ENCODE measurements around the gene SESN1. TPM values are rescaled to one million over a fixed set of nuclear protein-coding genes. Genes with fewer than 3 reads are reported as not detected.

The SESN1 gene
- total RNA-seq, 1 experiment from 2014 or later = 1.9 TPM

DNA sequence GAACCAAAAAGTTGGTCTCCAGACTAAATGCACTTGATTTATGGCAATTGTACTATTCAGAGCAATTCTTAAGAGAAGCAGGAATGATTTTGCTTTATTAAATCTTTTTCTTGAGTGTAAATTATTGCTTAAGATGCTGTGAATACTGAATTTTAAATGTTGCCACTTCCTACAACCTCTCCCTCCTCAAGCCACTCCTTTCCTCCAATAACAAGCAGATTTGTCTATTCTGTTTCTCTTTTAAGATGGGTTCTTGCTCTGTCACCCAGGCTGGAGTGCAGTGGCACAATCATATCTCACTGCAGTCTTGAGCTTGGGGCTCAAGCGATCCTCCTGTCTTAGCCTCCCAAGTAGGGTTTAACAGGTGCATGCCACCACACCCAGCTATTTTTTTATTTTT is 65.3 kb downstream of the SESN1 start:
- Histone ChIP-seq H3K9me2 (replicated peaks; ENCODE audit: insufficient read depth, low read length) (no peaks in the 10 kb centered on the region), H3K27me3 (ENCODE audit: low read length) (no peaks in the 10 kb centered on the region), H3K4me1 (ENCODE audit: low read length) (no peaks in the 10 kb centered on the region), H3K9ac (ENCODE audit: low read length) (no peak overlapping the region), H2AFZ (ENCODE audit: low read length) (no peak overlapping the region), H4K20me1 (ENCODE audit: insufficient read depth, low read depth, low read length) (no peaks in the 10 kb centered on the region), H3K27ac (ENCODE audit: low read length) (no peak overlapping the region), H3K4me3 (ENCODE audit: low read length) (no peak overlapping the region), H3K4me2 (ENCODE audit: low read depth, low read length, poor library complexity, severe bottlenecking) (no peak overlapping the region), H3K36me3 (ENCODE audit: insufficient read depth, low read length) (no peaks in the 10 kb centered on the region), H3K79me2 (ENCODE audit: low read length) (no peaks in the 10 kb centered on the region), H3K9me3 (ENCODE audit: low read length) (no peaks in the 10 kb centered on the region)
- DNase-seq = no peak

DNA sequence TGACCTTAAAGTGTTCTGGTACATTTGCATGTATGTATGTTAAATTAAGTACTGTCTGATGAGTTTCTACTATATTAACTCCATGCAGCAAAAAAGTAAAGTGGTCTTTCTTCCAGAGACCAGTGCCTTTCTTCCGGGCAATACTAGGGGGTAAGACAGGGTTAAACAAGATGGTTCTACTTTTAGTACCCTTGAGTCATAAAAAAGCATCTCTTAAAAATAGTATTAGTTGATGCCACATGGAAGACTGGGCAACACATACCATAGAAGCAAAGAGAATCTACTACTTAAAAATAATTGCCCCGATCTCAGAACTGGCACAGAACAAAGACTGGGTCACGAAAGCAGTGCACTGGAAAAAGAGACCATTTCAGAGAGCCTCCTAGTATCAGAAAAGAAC is 66.2 kb downstream of the SESN1 start:
- Histone ChIP-seq H3K9me3 (ENCODE audit: low read length) (no peaks in the 10 kb centered on the region), H3K4me2 (ENCODE audit: low read depth, low read length, poor library complexity, severe bottlenecking) (no peak overlapping the region), H2AFZ (ENCODE audit: low read length) (no peak overlapping the region), H3K4me3 (ENCODE audit: low read length) (no peak overlapping the region), H3K4me1 (ENCODE audit: low read length) (no peaks in the 10 kb centered on the region), H3K9ac (ENCODE audit: low read length) (no peak overlapping the region), H3K27me3 (ENCODE audit: low read length) (no peaks in the 10 kb centered on the region), H3K27ac (ENCODE audit: low read length) (no peak overlapping the region), H3K36me3 (ENCODE audit: insufficient read depth, low read length) (no peaks in the 10 kb centered on the region), H3K79me2 (ENCODE audit: low read length) (no peaks in the 10 kb centered on the region), H3K9me2 (replicated peaks; ENCODE audit: insufficient read depth, low read length) (no peaks in the 10 kb centered on the region), H4K20me1 (ENCODE audit: insufficient read depth, low read depth, low read length) (no peaks in the 10 kb centered on the region)
- no peak for DNase-seq

- Histone ChIP-seq H3K9me3 (ENCODE audit: low read length) (no peaks in the 10 kb centered on the region), H3K4me2 (ENCODE audit: low read depth, low read length, poor library complexity, severe bottlenecking) (no peak overlapping the region), H3K9me2 (replicated peaks; ENCODE audit: insufficient read depth, low read length) (no peaks in the 10 kb centered on the region), H3K79me2 (ENCODE audit: low read length) (no peaks in the 10 kb centered on the region), H3K4me1 (ENCODE audit: low read length) (no peaks in the 10 kb centered on the region), H3K36me3 (ENCODE audit: insufficient read depth, low read length) (no peaks in the 10 kb centered on the region), H2AFZ (ENCODE audit: low read length) (no peak overlapping the region), H3K4me3 (ENCODE audit: low read length) (no peak overlapping the region), H3K27me3 (ENCODE audit: low read length) (no peaks in the 10 kb centered on the region), H3K27ac (ENCODE audit: low read length) (no peak overlapping the region), H4K20me1 (ENCODE audit: insufficient read depth, low read depth, low read length) (no peaks in the 10 kb centered on the region), H3K9ac (ENCODE audit: low read length) (no peak overlapping the region)
- no peak for DNase-seq
These were observed 66.7 kb downstream of the SESN1 start for GRCh38 chr6:109027964-109028363.

DNA sequence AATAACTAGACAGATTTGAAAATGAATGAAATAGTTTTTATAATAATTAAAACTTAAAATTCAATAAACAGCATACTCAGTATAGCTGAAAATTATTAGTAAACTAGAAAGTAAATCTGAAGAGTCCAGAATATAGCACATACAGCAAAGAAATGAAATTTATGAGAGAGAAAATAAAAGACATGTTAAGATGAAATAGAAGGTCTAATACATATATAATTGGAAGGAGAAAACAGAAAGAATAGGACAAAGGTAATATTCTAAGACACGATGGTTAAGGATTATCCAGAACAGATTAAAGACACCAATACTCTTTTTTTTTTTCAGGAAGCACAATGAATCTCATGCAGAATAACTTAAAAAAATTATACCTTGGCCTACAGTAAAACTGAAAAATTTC is 69.0 kb downstream of the SESN1 start:
- H2AFZ ChIP-seq (ENCODE audit: low read length) = no peak overlapping the region
- no peak overlapping the region for H3K4me3 ChIP-seq (ENCODE audit: low read length)
- H4K20me1 ChIP-seq (ENCODE audit: insufficient read depth, low read depth, low read length) = no peaks in the 10 kb centered on the region
- DNase-seq = no peak
- H3K9me3 ChIP-seq (ENCODE audit: low read length) = no peaks in the 10 kb centered on the region
- no peaks in the 10 kb centered on the region for H3K79me2 ChIP-seq (ENCODE audit: low read length)
- no peaks in the 10 kb centered on the region for H3K9me2 ChIP-seq (replicated peaks; ENCODE audit: insufficient read depth, low read length)
- no peaks in the 10 kb centered on the region for H3K36me3 ChIP-seq (ENCODE audit: insufficient read depth, low read length)
- H3K27me3 ChIP-seq (ENCODE audit: low read length) = no peaks in the 10 kb centered on the region
- no peak overlapping the region for H3K27ac ChIP-seq (ENCODE audit: low read length)
- no peak overlapping the region for H3K4me2 ChIP-seq (ENCODE audit: low read depth, low read length, poor library complexity, severe bottlenecking)
- no peak overlapping the region for H3K9ac ChIP-seq (ENCODE audit: low read length)
- no peaks in the 10 kb centered on the region for H3K4me1 ChIP-seq (ENCODE audit: low read length)

- Histone ChIP-seq H3K79me2 (ENCODE audit: low read length) (no peaks in the 10 kb centered on the region), H3K9me2 (replicated peaks; ENCODE audit: insufficient read depth, low read length) (no peaks in the 10 kb centered on the region), H3K4me2 (ENCODE audit: low read depth, low read length, poor library complexity, severe bottlenecking) (no peak overlapping the region), H3K9ac (ENCODE audit: low read length) (no peak overlapping the region), H3K4me1 (ENCODE audit: low read length) (no peaks in the 10 kb centered on the region), H3K36me3 (ENCODE audit: insufficient read depth, low read length) (no peaks in the 10 kb centered on the region), H3K27ac (ENCODE audit: low read length) (no peak overlapping the region), H3K9me3 (ENCODE audit: low read length) (no peaks in the 10 kb centered on the region), H3K27me3 (ENCODE audit: low read length) (no peaks in the 10 kb centered on the region), H4K20me1 (ENCODE audit: insufficient read depth, low read depth, low read length) (no peaks in the 10 kb centered on the region), H2AFZ (ENCODE audit: low read length) (no peak overlapping the region), H3K4me3 (ENCODE audit: low read length) (no peak overlapping the region)
- no peak for DNase-seq
These were observed 69.9 kb downstream of the SESN1 start for GRCh38 chr6:109024784-109025183.

DNA sequence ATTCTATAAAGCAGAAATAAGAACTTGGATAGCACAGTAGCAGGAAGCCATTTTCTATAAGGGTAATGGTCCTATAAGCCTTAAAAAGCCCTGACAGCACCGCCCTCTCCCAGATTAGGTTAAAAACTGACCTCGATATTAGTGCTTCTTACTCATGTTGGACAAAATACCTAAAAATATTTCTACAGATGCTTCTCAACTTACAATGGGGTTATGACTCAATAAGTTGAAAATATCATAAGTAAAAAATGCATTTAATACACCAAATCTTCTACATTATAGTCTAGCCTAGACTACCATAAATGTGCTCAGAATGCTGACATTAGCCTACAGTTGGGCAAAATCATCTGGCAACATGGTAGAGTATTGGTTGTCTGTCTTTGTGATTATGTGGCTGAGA is 70.3 kb downstream of the SESN1 start:
- Histone ChIP-seq H3K4me3 (ENCODE audit: low read length) (no peak overlapping the region), H3K36me3 (ENCODE audit: insufficient read depth, low read length) (no peaks in the 10 kb centered on the region), H3K27me3 (ENCODE audit: low read length) (no peaks in the 10 kb centered on the region), H2AFZ (ENCODE audit: low read length) (no peak overlapping the region), H3K9me3 (ENCODE audit: low read length) (no peaks in the 10 kb centered on the region), H3K27ac (ENCODE audit: low read length) (no peak overlapping the region), H3K9ac (ENCODE audit: low read length) (no peak overlapping the region), H3K4me2 (ENCODE audit: low read depth, low read length, poor library complexity, severe bottlenecking) (no peak overlapping the region), H3K4me1 (ENCODE audit: low read length) (no peaks in the 10 kb centered on the region), H3K79me2 (ENCODE audit: low read length) (no peaks in the 10 kb centered on the region), H4K20me1 (ENCODE audit: insufficient read depth, low read depth, low read length) (no peaks in the 10 kb centered on the region), H3K9me2 (replicated peaks; ENCODE audit: insufficient read depth, low read length) (no peaks in the 10 kb centered on the region)
- no peak for DNase-seq

DNA sequence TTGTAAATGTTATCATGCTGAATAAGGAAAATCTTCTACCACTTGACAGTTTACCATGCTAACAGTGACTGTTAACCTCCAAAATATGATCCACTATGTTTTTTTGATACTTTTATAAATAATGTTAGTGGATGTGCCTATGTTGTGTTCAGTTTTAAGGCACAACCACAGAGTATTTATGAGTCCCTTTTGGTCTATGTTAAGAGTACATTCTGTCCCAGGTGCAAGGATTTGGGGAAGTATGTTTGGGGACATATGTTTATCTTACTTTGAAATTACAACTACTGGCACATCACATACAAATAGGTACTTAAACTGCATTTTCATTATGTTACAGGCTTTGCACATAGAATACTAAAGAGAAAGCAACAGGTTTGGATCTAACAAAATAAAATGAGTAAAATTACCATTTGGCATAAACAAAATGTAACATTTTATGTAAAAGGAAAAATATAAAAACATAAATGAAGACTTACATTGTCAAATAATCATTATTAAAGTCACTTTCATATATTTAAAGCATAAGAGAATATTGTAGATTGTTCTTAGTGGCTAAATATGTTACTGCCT is 71.2 kb downstream of the SESN1 start:
- no peaks in the 10 kb centered on the region for H3K79me2 ChIP-seq (ENCODE audit: low read length)
- H3K4me2 ChIP-seq (ENCODE audit: low read depth, low read length, poor library complexity, severe bottlenecking) = no peak overlapping the region
- no peaks in the 10 kb centered on the region for H3K36me3 ChIP-seq (ENCODE audit: insufficient read depth, low read length)
- H3K27me3 ChIP-seq (ENCODE audit: low read length) = no peaks in the 10 kb centered on the region
- no peak for DNase-seq
- H4K20me1 ChIP-seq (ENCODE audit: insufficient read depth, low read depth, low read length) = no peaks in the 10 kb centered on the region
- no peak overlapping the region for H2AFZ ChIP-seq (ENCODE audit: low read length)
- no peak overlapping the region for H3K9ac ChIP-seq (ENCODE audit: low read length)
- H3K9me2 ChIP-seq (replicated peaks; ENCODE audit: insufficient read depth, low read length) = no peaks in the 10 kb centered on the region
- H3K4me1 ChIP-seq (ENCODE audit: low read length) = no peaks in the 10 kb centered on the region
- no peaks in the 10 kb centered on the region for H3K9me3 ChIP-seq (ENCODE audit: low read length)
- no peak overlapping the region for H3K27ac ChIP-seq (ENCODE audit: low read length)
- no peak overlapping the region for H3K4me3 ChIP-seq (ENCODE audit: low read length)

- H4K20me1 ChIP-seq (ENCODE audit: insufficient read depth, low read depth, low read length) = no peaks in the 10 kb centered on the region
- no peak overlapping the region for H2AFZ ChIP-seq (ENCODE audit: low read length)
- H3K79me2 ChIP-seq (ENCODE audit: low read length) = no peaks in the 10 kb centered on the region
- H3K36me3 ChIP-seq (ENCODE audit: insufficient read depth, low read length) = no peaks in the 10 kb centered on the region
- DNase-seq = no peak
- no peak overlapping the region for H3K4me2 ChIP-seq (ENCODE audit: low read depth, low read length, poor library complexity, severe bottlenecking)
- no peaks in the 10 kb centered on the region for H3K9me2 ChIP-seq (replicated peaks; ENCODE audit: insufficient read depth, low read length)
- no peaks in the 10 kb centered on the region for H3K9me3 ChIP-seq (ENCODE audit: low read length)
- H3K4me1 ChIP-seq (ENCODE audit: low read length) = no peaks in the 10 kb centered on the region
- H3K27ac ChIP-seq (ENCODE audit: low read length) = no peak overlapping the region
- no peaks in the 10 kb centered on the region for H3K27me3 ChIP-seq (ENCODE audit: low read length)
- no peak overlapping the region for H3K4me3 ChIP-seq (ENCODE audit: low read length)
- no peak overlapping the region for H3K9ac ChIP-seq (ENCODE audit: low read length)
These were observed 72.8 kb downstream of the SESN1 start for GRCh38 chr6:109021870-109022269.

- H3K4me2 ChIP-seq (ENCODE audit: low read depth, low read length, poor library complexity, severe bottlenecking) = no peak overlapping the region
- no peaks in the 10 kb centered on the region for H3K79me2 ChIP-seq (ENCODE audit: low read length)
- H4K20me1 ChIP-seq (ENCODE audit: insufficient read depth, low read depth, low read length) = no peaks in the 10 kb centered on the region
- H3K4me1 ChIP-seq (ENCODE audit: low read length) = no peaks in the 10 kb centered on the region
- H3K9ac ChIP-seq (ENCODE audit: low read length) = no peak overlapping the region
- H3K9me2 ChIP-seq (replicated peaks; ENCODE audit: insufficient read depth, low read length) = no peaks in the 10 kb centered on the region
- no peak overlapping the region for H3K4me3 ChIP-seq (ENCODE audit: low read length)
- H3K27ac ChIP-seq (ENCODE audit: low read length) = no peak overlapping the region
- no peak overlapping the region for H2AFZ ChIP-seq (ENCODE audit: low read length)
- no peaks in the 10 kb centered on the region for H3K27me3 ChIP-seq (ENCODE audit: low read length)
- H3K9me3 ChIP-seq (ENCODE audit: low read length) = no peaks in the 10 kb centered on the region
- no peaks in the 10 kb centered on the region for H3K36me3 ChIP-seq (ENCODE audit: insufficient read depth, low read length)
- no peak for DNase-seq
These were observed 74.7 kb downstream of the SESN1 start for GRCh38 chr6:109019911-109020310.
